SIG-M5 (cell line): ENCODE data around the gene KCNV2.

Experiments
- DNase-seq: peaks from one replicate; lab custom pipeline; 2025; lab: John Stamatoyannopoulos, UW

The KCNV2 gene

GRCh38 chr9:2758898-2759510, 41.7 kb downstream of the KCNV2 start:
- DNase-seq: no peak

- DNase-seq: no peak
These were observed 44.1 kb downstream of the KCNV2 start for GRCh38 chr9:2761424-2761823.

GRCh38 chr9:2764353-2764752, 47.0 kb downstream of the KCNV2 start:
- peak; percentile 24 for DNase-seq

- no peak for DNase-seq
These were observed 48.1 kb downstream of the KCNV2 start for GRCh38 chr9:2765250-2765880.

GRCh38 chr9:2767800-2768677, 50.7 kb downstream of the KCNV2 start:
- DNase-seq: no peak

GRCh38 chr9:2771087-2771486, 53.8 kb downstream of the KCNV2 start:
- no peak for DNase-seq

GRCh38 chr9:2771661-2772060, 54.4 kb downstream of the KCNV2 start:
- no peak for DNase-seq

GRCh38 chr9:2777454-2777853, 60.1 kb downstream of the KCNV2 start:
- no peak for DNase-seq

- DNase-seq: no peak
These were observed 61.5 kb downstream of the KCNV2 start for GRCh38 chr9:2778816-2779215.
